GM19035 (cell line): ENCODE results near the gene TRAPPC3.

Experiments used
- ATAC-seq: cut with Tn5 transposase; IDR thresholded peaks from one replicate; pipeline ENCODE4 v1.9.1; 2021; ENCODE audit not compliant: unreplicated experiment

TRAPPC3 gene

DNA sequence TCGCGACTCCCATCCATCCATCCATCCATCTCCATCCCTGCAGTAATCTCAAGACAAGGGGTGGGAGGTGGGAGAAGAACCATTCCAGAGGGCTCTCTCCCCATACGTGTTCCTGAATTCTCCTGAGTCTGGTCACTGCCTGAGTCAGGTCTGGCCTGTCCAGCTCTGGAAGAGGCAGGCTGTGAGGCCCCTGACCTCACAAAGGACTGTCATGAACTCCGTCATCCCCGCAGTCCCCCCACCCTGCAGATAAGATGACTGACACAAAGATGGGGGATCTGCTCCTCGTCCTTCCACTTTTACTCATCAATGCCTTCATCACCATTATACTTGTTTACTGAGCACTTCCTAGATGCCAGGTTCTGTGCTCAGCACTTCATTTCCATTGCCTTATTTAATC is 5.0 kb upstream of the TRAPPC3 start:
- ATAC-seq: no peak

- ATAC-seq: no peak
These were observed 4.2 kb upstream of the TRAPPC3 start for GRCh38 chr1:36153476-36153875.

DNA sequence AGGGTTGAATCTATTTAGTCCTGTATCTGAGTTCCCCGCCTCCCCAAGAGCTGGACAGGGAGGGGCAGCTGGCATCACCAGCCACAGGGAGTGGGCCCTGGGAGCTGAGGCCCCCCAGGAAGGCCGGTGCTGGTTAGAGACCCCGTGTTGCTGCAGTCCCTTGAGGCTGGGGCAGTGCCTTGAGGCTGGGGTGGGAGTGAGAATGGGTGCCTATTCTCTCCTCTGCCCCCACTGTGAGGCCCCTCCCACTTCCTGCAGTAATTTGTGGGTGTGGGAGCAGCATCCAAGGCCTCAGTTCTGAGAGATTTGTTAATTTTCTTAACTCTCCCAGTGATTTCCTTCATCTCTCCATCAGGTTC is 2.5 kb upstream of the TRAPPC3 start:
- ATAC-seq: no peak

- no peak for ATAC-seq
These were observed 2.0 kb upstream of the TRAPPC3 start for GRCh38 chr1:36151134-36151844.

DNA sequence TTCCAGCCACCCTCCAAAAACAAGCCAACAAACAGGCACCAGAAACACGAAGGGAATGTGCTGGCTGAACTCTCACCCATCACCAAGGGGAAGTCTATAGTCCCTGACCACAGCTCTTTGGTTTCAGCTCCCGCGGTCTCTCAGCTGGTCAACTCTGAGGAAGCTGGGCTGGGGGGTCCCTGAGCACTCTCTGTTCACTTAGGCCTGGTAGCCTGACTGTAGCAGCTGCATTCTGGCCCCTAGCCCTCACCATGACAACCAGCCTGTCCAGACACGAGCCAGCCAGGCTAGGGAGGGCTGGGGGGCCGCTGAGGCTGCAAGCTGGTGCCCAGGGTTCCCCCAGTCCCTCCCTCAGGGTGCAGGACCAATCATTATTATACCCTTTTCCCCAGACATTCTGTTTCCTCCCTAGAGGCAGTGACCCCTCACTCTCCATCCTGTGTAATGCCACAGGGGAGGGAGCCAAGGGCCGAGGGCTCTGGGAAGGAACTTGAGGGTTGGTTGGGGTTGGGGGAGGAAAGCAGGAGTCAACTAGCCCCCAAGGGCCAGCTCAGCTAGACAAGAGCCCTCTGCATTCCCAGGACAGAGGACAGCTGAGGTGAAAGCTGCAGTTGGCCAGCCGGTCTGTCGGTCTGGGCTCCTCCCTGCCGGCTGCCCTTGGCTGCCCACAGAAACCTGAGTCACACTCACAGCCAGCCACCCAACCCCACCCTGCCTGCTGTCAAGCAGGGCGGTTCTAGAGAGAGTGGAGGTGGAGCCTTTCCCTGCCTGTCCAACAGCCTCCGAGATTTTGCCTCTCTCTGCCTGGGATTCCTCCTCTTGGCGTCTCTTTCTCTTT is 1.2 kb upstream of the TRAPPC3 start:
- ATAC-seq: peak; percentile 49

DNA sequence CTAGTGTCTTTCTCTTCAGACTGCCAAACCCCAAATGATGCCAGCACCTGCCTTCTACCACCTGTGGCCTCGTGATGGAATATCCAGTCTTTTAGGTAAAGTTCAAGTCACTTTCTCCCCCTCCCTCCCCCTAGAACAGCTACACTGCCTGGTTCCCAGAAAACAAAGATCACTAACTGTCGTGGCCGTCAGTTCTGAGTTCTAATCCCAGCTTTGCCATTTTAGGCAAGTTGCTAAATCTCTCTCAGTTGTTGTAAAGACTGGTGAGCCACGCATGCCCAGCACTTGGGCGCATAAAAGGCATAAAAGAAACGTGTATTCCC is 648 bp upstream of the TRAPPC3 start:
- no peak for ATAC-seq

DNA sequence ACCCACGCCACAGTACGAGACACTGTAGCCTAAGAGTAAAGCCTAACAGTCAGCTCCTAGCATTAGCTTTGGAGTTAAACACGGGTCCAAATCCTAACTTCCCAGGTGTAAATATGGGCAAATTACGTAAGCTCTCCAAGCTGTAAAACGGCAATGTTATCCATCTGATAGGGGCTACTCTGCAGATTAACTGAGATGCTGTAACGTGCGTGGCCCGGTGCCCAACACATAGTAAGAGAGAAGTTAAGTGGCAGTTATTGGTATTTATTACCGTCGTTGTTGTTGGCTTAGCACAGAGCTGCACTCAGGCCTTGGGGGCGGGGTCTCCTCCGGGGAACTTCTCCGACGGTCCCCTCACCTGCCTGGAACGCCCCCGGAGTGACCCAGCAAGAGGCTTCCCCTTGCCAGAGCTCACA is 457 bp downstream of the TRAPPC3 start:
- no peak for ATAC-seq

GRCh38 chr1:36144413-36144812 is 4.9 kb downstream of the TRAPPC3 start:
- ATAC-seq: no peak

- no peak for ATAC-seq
These were observed 5.9 kb downstream of the TRAPPC3 start for GRCh38 chr1:36143424-36143823.

DNA sequence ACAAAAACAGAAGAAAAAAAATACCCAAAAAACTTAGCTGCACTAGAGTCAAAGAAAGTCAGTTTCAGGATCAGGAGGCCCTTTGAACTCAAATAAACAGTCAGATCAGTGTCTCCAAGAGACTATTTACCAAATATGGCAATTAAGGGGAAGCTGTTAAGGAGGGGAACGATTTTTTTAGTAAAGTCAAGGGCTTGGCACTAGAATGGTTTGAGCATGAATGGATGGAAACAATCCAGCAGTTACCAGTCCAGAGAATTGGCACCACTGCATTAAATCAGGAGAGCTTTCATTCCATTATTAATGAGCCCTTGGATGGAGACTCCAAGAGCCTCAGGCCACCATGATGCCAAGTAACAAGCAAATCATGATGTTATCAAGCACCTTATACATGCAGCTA is 7.2 kb downstream of the TRAPPC3 start:
- ATAC-seq: no peak

GRCh38 chr1:36139521-36139920 is 9.8 kb downstream of the TRAPPC3 start:
- ATAC-seq: no peak

- no peak for ATAC-seq
These were observed 11.5 kb downstream of the TRAPPC3 start for GRCh38 chr1:36137776-36138175.

DNA sequence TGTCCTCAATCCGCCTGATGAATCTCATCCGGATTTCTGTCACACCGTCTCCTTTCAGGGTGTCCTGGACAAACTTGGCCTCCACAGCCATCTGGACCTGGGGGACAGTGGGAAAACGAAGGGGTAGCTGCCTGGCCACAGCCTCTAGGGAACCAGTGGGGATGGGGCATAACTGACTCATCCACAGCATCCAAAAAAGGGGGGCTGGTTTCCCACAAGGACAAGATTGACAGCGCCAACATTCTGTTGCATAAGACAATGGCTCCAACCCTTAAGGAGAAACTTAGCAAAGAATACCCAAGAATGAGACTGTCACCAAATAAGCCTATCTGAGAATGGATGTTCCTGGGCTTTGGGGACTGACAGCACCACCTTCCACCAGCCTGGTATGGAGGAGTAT is 12.1 kb downstream of the TRAPPC3 start:
- ATAC-seq: no peak

DNA sequence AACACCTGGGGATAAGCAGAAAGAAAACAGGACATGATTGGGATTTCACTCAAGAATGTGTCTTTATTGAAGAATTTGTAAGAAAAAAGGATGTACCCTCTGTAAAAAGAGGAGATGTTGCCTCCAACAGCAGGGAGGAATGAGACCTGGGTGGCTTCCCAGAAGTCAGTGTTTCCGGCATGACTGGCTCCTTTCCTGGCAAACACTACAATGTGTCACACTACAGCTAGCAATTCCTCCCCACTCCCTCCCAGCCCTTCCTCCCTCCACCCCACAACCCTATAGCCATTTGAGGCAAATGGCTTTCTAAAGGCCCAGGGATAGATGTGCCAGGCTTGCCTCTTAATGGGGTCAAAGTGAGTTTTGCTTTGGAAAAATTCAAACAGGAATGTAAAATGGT is 12.8 kb downstream of the TRAPPC3 start:
- ATAC-seq: no peak

DNA sequence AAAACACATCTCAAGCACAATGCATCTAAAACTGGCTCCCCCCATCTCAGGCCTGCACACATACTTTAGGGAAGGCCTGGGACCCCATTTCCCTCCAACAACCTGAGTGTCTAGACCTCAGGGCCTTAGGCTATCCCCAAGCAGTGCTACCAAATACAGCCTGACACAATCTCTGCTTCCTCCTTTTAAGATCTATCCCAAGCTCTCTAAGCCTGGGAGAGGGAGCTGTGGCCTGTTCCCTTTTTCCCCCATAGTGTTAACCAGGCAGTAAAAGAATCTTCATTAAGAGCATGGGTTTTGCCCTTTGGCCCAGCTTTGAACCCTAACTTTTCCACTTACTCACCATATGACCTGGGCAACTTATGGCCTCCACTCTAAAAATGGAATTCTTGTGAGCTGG is 13.5 kb downstream of the TRAPPC3 start:
- no peak for ATAC-seq

DNA sequence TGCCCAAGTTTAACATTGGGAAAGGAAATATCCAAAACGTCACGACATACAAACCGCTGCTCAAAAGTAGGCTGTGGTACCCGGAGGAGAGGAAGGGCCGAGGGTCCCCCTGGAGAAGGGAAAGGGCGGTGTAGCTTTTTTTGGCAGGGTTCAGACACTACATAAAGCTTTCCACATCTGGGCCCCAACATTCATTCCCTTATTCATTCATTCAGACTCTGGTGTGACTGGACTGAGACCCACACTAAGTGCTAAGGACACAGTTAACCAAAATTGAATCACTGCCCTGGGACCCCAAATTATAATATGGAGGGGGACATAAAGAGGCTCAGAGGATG is 14.0 kb downstream of the TRAPPC3 start:
- ATAC-seq: no peak

GRCh38 chr1:36134505-36135329 is 14.6 kb downstream of the TRAPPC3 start:
- ATAC-seq: no peak

GRCh38 chr1:36134031-36134430 is 15.3 kb downstream of the TRAPPC3 start:
- ATAC-seq: no peak

- ATAC-seq: no peak
These were observed 15.8 kb downstream of the TRAPPC3 start for GRCh38 chr1:36133484-36133883.

GRCh38 chr1:36132029-36132428 is 17.3 kb downstream of the TRAPPC3 start:
- no peak for ATAC-seq

GRCh38 chr1:36128905-36129206 is 20.4 kb downstream of the TRAPPC3 start:
- ATAC-seq: no peak
